ENCODE measurements around the gene GREB1. TPM values are rescaled to one million over a fixed set of nuclear protein-coding genes. Genes with fewer than 3 reads are reported as not detected.
A peak's percentile ranks its signal among the peaks of the same experiment; 100 is the strongest.

The GREB1 gene
- total and polyA plus RNA-seq, 2 of the 13 experiments (the other 11 are each of a cell fraction or from before 2014, with no cell fraction given): 31.3 to 61.2 TPM

DNA sequence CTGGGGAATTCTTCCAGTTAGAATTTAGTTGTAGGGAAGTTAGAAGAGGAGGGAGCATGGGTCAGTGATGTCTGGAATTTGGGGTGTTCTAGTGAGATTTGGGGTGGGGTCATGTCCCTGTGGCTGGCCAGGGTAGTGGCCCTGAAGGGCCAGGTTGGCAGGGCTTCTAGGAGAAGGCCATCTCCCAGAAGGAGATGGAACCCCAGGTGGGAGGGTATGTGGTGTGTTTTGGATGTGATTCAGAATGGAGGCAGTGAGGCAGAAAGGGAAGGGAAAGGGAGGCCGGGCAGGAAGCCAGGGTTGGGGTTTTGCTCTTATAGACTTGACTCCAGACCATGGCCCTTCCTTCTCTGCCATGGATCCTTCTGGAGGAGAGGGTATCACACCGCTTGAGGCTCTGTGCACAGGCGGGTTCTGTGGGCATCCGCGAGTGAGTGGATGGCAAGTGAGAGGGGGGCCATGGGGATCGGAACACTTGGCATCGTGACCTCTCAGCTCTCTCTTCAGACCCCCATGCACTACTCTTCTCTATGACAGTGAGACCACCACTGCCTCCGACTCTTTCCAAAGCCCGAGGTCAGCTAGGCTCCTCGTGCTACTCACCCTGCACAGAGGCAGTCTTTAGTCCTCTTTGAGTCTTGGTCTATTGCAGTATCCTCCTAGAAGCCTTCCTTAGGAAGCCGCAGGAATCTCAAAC is 7.3 kb downstream of the GREB1 start (continued):
- TF ChIP-seq FLYWCH1 (CRISPR knock-in tag; IDR thresholded peaks at IDR 0.05) (no peak), PAF1 (CRISPR knock-in tag; IDR thresholded peaks at IDR 0.05) (no peak), DNMT1 (CRISPR knock-in tag; IDR thresholded peaks at IDR 0.05) (no peak), ZNF124 (CRISPR knock-in tag; IDR thresholded peaks at IDR 0.05) (no peak), ZNF619 (CRISPR knock-in tag; IDR thresholded peaks at IDR 0.05) (no peak), TRIM24 (CRISPR knock-in tag; IDR thresholded peaks at IDR 0.05) (no peak), MAFF (IDR thresholded peaks at IDR 0.05; ENCODE audit: low read depth, low read length) (no peak), ISX (CRISPR knock-in tag; conservative IDR thresholded peaks at IDR 0.05) (no peak), ZMYM4 (CRISPR knock-in tag; IDR thresholded peaks at IDR 0.05) (no peak), FOXK2 (IDR thresholded peaks at IDR 0.05) (no peak), RBM39 (IDR thresholded peaks at IDR 0.05; ENCODE audit: low read depth, low read length, poor library complexity, severe bottlenecking) (no peak), SP5 (CRISPR knock-in tag; IDR thresholded peaks at IDR 0.05; ENCODE audit: borderline replicate concordance, low read depth) (no peak), SALL1 (CRISPR knock-in tag; IDR thresholded peaks at IDR 0.05) (peak; percentile 22; the same call in 1 of the 2 replicates), RFXAP (CRISPR knock-in tag; IDR thresholded peaks at IDR 0.05; ENCODE audit: borderline replicate concordance) (no peak), KMT2B (CRISPR knock-in tag; IDR thresholded peaks at IDR 0.05) (no peak), NFE2L2 (IDR thresholded peaks at IDR 0.05; ENCODE audit: low read length) (no peak), KDM3A (CRISPR knock-in tag; IDR thresholded peaks at IDR 0.05; ENCODE audit: low read depth) (no peak), RBFOX2 (IDR thresholded peaks at IDR 0.05; ENCODE audit: low read depth, low read length) (peak; percentile 65), RXRB (CRISPR knock-in tag; IDR thresholded peaks at IDR 0.05; ENCODE audit: borderline replicate concordance) (no peak), KDM4B (CRISPR knock-in tag; IDR thresholded peaks at IDR 0.05) (no peak), HMG20B (CRISPR knock-in tag; conservative IDR thresholded peaks at IDR 0.05) (no peak), CSRNP1 (CRISPR knock-in tag; IDR thresholded peaks at IDR 0.05) (no peak), GZF1 (CRISPR knock-in tag; IDR thresholded peaks at IDR 0.05) (no peak)
- TF ChIP-seq, protein P1, sequence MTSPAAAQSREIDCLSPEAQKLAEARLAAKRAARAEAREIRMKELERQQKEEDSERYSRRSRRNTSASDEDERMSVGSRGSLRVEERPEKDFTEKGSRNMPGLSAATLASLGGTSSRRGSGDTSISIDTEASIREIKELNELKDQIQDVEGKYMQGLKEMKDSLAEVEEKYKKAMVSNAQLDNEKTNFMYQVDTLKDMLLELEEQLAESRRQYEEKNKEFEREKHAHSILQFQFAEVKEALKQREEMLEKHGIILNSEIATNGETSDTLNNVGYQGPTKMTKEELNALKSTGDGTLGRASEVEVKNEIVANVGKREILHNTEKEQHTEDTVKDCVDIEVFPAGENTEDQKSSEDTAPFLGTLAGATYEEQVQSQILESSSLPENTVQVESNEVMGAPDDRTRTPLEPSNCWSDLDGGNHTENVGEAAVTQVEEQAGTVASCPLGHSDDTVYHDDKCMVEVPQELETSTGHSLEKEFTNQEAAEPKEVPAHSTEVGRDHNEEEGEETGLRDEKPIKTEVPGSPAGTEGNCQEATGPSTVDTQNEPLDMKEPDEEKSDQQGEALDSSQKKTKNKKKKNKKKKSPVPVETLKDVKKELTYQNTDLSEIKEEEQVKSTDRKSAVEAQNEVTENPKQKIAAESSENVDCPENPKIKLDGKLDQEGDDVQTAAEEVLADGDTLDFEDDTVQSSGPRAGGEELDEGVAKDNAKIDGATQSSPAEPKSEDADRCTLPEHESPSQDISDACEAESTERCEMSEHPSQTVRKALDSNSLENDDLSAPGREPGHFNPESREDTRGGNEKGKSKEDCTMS (CRISPR knock-in tag; conservative IDR thresholded peaks at IDR 0.05): no peak
- TF ChIP-seq, protein P2, sequence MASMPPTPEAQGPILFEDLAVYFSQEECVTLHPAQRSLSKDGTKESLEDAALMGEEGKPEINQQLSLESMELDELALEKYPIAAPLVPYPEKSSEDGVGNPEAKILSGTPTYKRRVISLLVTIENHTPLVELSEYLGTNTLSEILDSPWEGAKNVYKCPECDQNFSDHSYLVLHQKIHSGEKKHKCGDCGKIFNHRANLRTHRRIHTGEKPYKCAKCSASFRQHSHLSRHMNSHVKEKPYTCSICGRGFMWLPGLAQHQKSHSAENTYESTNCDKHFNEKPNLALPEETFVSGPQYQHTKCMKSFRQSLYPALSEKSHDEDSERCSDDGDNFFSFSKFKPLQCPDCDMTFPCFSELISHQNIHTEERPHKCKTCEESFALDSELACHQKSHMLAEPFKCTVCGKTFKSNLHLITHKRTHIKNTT (CRISPR knock-in tag; IDR thresholded peaks at IDR 0.05): no peak

Data from HepG2 (cell line).